ENCODE measurements around the gene ATM.
A peak's percentile ranks its signal among the peaks of the same experiment; 100 is the strongest.

Gene ATM

DNA sequence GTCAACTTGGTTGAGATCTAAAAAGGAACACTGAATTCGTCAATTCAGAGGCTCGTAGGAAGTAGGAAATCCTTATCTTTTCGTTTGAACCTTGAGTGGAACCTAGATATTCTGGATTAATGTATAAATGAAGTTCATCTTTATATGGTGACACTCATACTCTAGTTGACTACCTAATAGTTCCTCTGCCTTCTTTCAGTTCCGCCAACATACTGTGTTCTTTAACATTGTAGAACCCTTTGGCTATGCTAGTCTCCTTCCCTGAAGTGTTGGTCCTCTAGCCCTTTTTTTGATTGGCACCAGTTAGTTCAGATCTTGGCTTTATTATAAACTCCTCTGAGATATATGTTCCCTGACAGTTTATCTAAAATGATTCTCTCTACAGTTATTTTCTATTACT lies 1.5 kb downstream of the ATM start:
- no peak for DNase-seq (ENCODE audit: low spot score)
- peaks cover 11% of the 10 kb centered on the region for H3K4me1 ChIP-seq (ENCODE audit: insufficient read depth, poor library complexity, severe bottlenecking)
- H3K4me3 ChIP-seq (ENCODE audit: severe bottlenecking) = peak overlapping the region; percentile 65
- H3K36me3 ChIP-seq (ENCODE audit: low read depth) = peaks cover 40% of the 10 kb centered on the region
- TF ChIP-seq CTCF (IDR thresholded peaks at IDR 0.05; ENCODE audit: poor library complexity, severe bottlenecking) = no peak
- no peaks in the 10 kb centered on the region for H3K9me3 ChIP-seq (ENCODE audit: severe bottlenecking)
- ATAC-seq (ENCODE audit: low read depth) = no peak
- no peak overlapping the region for H3K27ac ChIP-seq (ENCODE audit: poor library complexity, severe bottlenecking)
- H3K27me3 ChIP-seq (ENCODE audit: insufficient read depth, poor library complexity, severe bottlenecking) = no peaks in the 10 kb centered on the region

DNA sequence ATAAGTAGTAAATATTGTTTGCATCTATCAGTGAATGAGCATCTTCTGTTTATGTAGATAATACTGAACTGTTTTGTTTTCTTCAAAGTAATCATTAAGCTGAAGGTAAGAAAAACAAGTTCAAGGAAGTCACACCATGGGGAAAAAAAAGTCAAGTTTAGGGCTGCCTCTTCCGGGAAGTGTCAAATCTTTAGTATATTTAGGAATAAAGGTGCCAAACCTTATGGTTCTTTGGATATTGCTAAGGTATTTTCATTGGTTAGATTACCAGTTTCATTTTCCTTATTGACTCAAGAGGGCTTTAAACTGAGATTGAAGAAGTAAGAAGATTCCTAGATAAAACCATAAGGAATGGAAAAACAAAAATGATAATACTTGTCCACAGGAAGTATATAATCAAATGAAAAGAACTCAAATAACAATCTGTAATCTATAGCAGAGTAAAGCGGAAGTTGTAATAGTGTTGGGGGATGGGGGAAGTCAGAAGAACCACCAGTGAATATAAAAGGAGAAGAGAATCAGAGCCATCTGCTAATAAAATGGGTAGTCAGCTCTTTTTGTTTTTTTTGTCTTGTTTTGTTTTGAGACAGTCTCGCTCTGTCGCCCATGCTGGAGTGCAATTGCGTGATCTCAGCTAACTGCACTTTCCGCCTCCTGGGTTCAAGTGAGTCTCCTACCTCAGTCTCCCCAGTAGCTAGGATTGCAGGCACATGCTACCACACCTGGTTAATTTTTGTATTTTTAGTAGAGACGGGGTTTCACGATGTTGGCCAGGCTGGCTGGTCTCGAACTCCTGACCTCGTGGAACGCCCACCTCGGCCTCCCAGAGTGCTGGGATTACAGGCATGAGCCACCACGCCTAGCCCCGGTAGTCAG lies 2.3 kb downstream of the ATM start:
- Histone ChIP-seq H3K4me3 (ENCODE audit: severe bottlenecking) (no peak overlapping the region), H3K36me3 (ENCODE audit: low read depth) (peaks cover 41% of the 10 kb centered on the region), H3K9me3 (ENCODE audit: severe bottlenecking) (no peaks in the 10 kb centered on the region), H3K4me1 (ENCODE audit: insufficient read depth, poor library complexity, severe bottlenecking) (peaks cover 11% of the 10 kb centered on the region), H3K27ac (ENCODE audit: poor library complexity, severe bottlenecking) (no peak overlapping the region), H3K27me3 (ENCODE audit: insufficient read depth, poor library complexity, severe bottlenecking) (no peaks in the 10 kb centered on the region)
- ATAC-seq (ENCODE audit: low read depth) (no peak), DNase-seq (ENCODE audit: low spot score) (no peak)
- no peak for TF ChIP-seq CTCF (IDR thresholded peaks at IDR 0.05; ENCODE audit: poor library complexity, severe bottlenecking)

DNA sequence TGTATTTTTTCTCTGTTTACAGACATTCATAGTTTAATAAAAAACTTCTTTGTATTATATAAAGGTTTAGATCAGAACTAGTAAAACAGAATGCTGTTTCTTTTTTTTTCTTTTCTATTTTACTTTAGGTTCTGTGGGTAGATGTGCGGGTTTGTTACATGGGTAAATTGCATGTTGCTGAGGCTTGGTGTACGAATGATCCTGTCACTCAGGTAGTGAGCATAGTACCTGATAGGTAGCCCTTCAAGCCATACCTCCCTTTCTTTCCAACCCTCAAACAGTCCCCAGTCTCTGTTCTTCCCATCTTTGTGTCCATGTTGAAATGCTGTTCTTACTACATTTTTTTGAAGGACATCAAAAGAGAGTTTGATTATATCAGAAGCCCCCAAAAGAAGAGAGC lies 3.2 kb downstream of the ATM start:
- no peak for ATAC-seq (ENCODE audit: low read depth)
- peaks cover 50% of the 10 kb centered on the region for H3K36me3 ChIP-seq (ENCODE audit: low read depth)
- H3K27me3 ChIP-seq (ENCODE audit: insufficient read depth, poor library complexity, severe bottlenecking) = no peaks in the 10 kb centered on the region
- H3K4me3 ChIP-seq (ENCODE audit: severe bottlenecking) = no peak overlapping the region
- no peak overlapping the region for H3K27ac ChIP-seq (ENCODE audit: poor library complexity, severe bottlenecking)
- H3K9me3 ChIP-seq (ENCODE audit: severe bottlenecking) = no peaks in the 10 kb centered on the region
- TF ChIP-seq CTCF (IDR thresholded peaks at IDR 0.05; ENCODE audit: poor library complexity, severe bottlenecking) = no peak
- H3K4me1 ChIP-seq (ENCODE audit: insufficient read depth, poor library complexity, severe bottlenecking) = peaks cover 11% of the 10 kb centered on the region
- no peak for DNase-seq (ENCODE audit: low spot score)

GRCh38 chr11:108228251-108228650 lies 5.4 kb downstream of the ATM start:
- Histone ChIP-seq H3K27me3 (ENCODE audit: insufficient read depth, poor library complexity, severe bottlenecking) (no peaks in the 10 kb centered on the region), H3K4me1 (ENCODE audit: insufficient read depth, poor library complexity, severe bottlenecking) (peaks cover 11% of the 10 kb centered on the region), H3K36me3 (ENCODE audit: low read depth) (peaks cover 60% of the 10 kb centered on the region), H3K27ac (ENCODE audit: poor library complexity, severe bottlenecking) (no peak overlapping the region), H3K4me3 (ENCODE audit: severe bottlenecking) (no peak overlapping the region), H3K9me3 (ENCODE audit: severe bottlenecking) (no peaks in the 10 kb centered on the region)
- no peak for DNase-seq (ENCODE audit: low spot score)
- TF ChIP-seq CTCF (IDR thresholded peaks at IDR 0.05; ENCODE audit: poor library complexity, severe bottlenecking) = no peak
- no peak for ATAC-seq (ENCODE audit: low read depth)

All from RWPE2 (cell line).